Activated CD8-positive, alpha-beta memory T cell treated with anti-CD3 and anti-CD28 coated beads, Interleukin-2, amount 50 U/mL, for 24 hours (primary cell): ENCODE results near the gene ALDH1B1.

Source experiments
- DNase-seq: peaks from one replicate; pipeline ENCODE4 v3.0.0-alpha.2; 2020; ENCODE audit errors: extremely low read depth

Gene ALDH1B1

GRCh38 chr9:38392235-38393127, at the start of gene ALDH1B1:
Gene ALDH1B1, plus strand, starts transcription at chr9:38392702. Its CDS starts 3,047 bp downstream, at chr9:38395749.
- no peak for DNase-seq

GRCh38 chr9:38343037-38343436, 49.5 kb upstream of the ALDH1B1 start:
- no peak for DNase-seq

- no peak for DNase-seq
Observed at GRCh38 chr9:38343552-38343951, 49.0 kb upstream of the ALDH1B1 start.

GRCh38 chr9:38344566-38345324, 47.8 kb upstream of the ALDH1B1 start:
- no peak for DNase-seq

- DNase-seq, result no peak
Observed at GRCh38 chr9:38345851-38346755, 46.4 kb upstream of the ALDH1B1 start.

- no peak for DNase-seq
Observed at GRCh38 chr9:38346811-38347210, 45.7 kb upstream of the ALDH1B1 start.

GRCh38 chr9:38347271-38347671, 45.2 kb upstream of the ALDH1B1 start:
- DNase-seq, result no peak

- no peak for DNase-seq
Observed at GRCh38 chr9:38347946-38348345, 44.6 kb upstream of the ALDH1B1 start.

GRCh38 chr9:38350529-38350928, 42.0 kb upstream of the ALDH1B1 start:
- no peak for DNase-seq

GRCh38 chr9:38352530-38353328, 39.8 kb upstream of the ALDH1B1 start:
- no peak for DNase-seq

- DNase-seq, result no peak
Observed at GRCh38 chr9:38355115-38355514, 37.4 kb upstream of the ALDH1B1 start.

- DNase-seq, result no peak
Observed at GRCh38 chr9:38355517-38356120, 36.9 kb upstream of the ALDH1B1 start.

- DNase-seq, result no peak
Observed at GRCh38 chr9:38356851-38357250, 35.7 kb upstream of the ALDH1B1 start.

GRCh38 chr9:38357350-38358114, 35.0 kb upstream of the ALDH1B1 start:
- DNase-seq, result no peak

- no peak for DNase-seq
Observed at GRCh38 chr9:38358390-38359296, 33.9 kb upstream of the ALDH1B1 start.

- DNase-seq, result no peak
Observed at GRCh38 chr9:38359297-38359653, 33.2 kb upstream of the ALDH1B1 start.

- no peak for DNase-seq
Observed at GRCh38 chr9:38359689-38360385, 32.7 kb upstream of the ALDH1B1 start.

GRCh38 chr9:38360839-38361472, 31.5 kb upstream of the ALDH1B1 start:
- no peak for DNase-seq
